ENCODE measurements around the gene COQ7. TPM values are rescaled to one million over a fixed set of nuclear protein-coding genes. Genes with fewer than 3 reads are reported as not detected.

The COQ7 gene
- total and polyA plus RNA-seq, 2 of the 4 experiments (the other 2 are of a cell fraction), result 10.9 to 13.6 TPM

GRCh38 chr16:19090916-19091315 lies 23.5 kb downstream of the COQ7 start:
- TF ChIP-seq NFE2L2 (IDR thresholded peaks at IDR 0.05; ENCODE audit: low read depth, low read length), result no peak
- no peak for TF ChIP-seq MXI1 (IDR thresholded peaks at IDR 0.05; ENCODE audit: borderline replicate concordance, low read depth, low read length)
- TF ChIP-seq SMC3 (IDR thresholded peaks at IDR 0.05; ENCODE audit: low read depth, low read length), result no peak
- no peak for TF ChIP-seq POLR2A (IDR thresholded peaks at IDR 0.05; ENCODE audit: low read depth, low read length)
- H3K4me3 ChIP-seq (ENCODE audit: insufficient read depth, low read depth, low read length), result no peak overlapping the region
- no peaks in the 10 kb centered on the region for H3K27me3 ChIP-seq (ENCODE audit: control insufficient read depth, insufficient read depth, low read length)
- H3K56ac ChIP-seq (ENCODE audit: extremely low read depth, insufficient read depth, low read length), result no peak overlapping the region
- H3K27ac ChIP-seq (ENCODE audit: insufficient read depth, low read length), result no peak overlapping the region
- no peak overlapping the region for H4K8ac ChIP-seq (ENCODE audit: low read depth in 2 of 2, low read length in 2 of 2)
- CTCF ChIA-PET, result no interaction called here
- H4K91ac ChIP-seq (ENCODE audit: insufficient read depth, low read depth, low read length), result no peak overlapping the region; the same call in 1 of the 2 replicates
- H3K9me3 ChIP-seq (ENCODE audit: control insufficient read depth, insufficient read depth, low read length), result no peaks in the 10 kb centered on the region
- peak overlapping the region; percentile 40; the same call in 1 of the 2 replicates for H2BK120ac ChIP-seq (ENCODE audit: low read depth, low read length)
- DNase-seq (no peak), ATAC-seq (ENCODE audit: low read depth) (no peak)
- H3K9me1 ChIP-seq (ENCODE audit: insufficient read depth, low read length), result peaks cover 2% of the 10 kb centered on the region
- no peak overlapping the region for H2AK9ac ChIP-seq (replicated peaks; ENCODE audit: low read depth, low read length, poor library complexity)
- peak overlapping the region; percentile 29; the same call in 1 of the 2 replicates for H3K4ac ChIP-seq (ENCODE audit: low read depth, low read length)
- in situ Hi-C loops (cut with MboI; ENCODE audit: low sequenced_read_pairs), result no loop called here
- no peak overlapping the region for H3K23ac ChIP-seq (ENCODE audit: low read depth, low read length)
- no peak overlapping the region for H3K9ac ChIP-seq (ENCODE audit: low read depth, low read length)
- no peak overlapping the region; the same call in 2 of the 3 replicates for H2BK15ac ChIP-seq (ENCODE audit: low read depth, low read length)
- POLR2A ChIA-PET (ENCODE audit: unreplicated experiment), result no interaction called here
- no peak overlapping the region for H4K5ac ChIP-seq (ENCODE audit: low read depth, low read length)
- H3K14ac ChIP-seq (replicated peaks; ENCODE audit: low read depth, low read length), result no peak overlapping the region
- dilution Hi-C loops (cut with HindIII; ENCODE audit: low sequenced_read_pairs, unreplicated experiment), result no loop called here
- H2BK20ac ChIP-seq (ENCODE audit: low read depth, low read length), result peak overlapping the region; percentile 38; the same call in 1 of the 2 replicates
- intact Hi-C loops (cut with micrococcal nuclease), result no loop called here
- H3K79me1 ChIP-seq (ENCODE audit: low read depth in 1 of 2, low read length in 2 of 2), result no peaks in the 10 kb centered on the region
- no peak overlapping the region for H2AFZ ChIP-seq (replicated peaks; ENCODE audit: low read length, poor library complexity)
- H3K4me1 ChIP-seq (ENCODE audit: control insufficient read depth, insufficient read depth, low read length), result peaks cover 4% of the 10 kb centered on the region; the same call in 1 of the 2 replicates
- H3K36me3 ChIP-seq (ENCODE audit: control insufficient read depth, insufficient read depth, low read length), result no peaks in the 10 kb centered on the region
- H3K4me2 ChIP-seq (ENCODE audit: low read depth, low read length), result no peak overlapping the region
- H4K20me1 ChIP-seq (ENCODE audit: insufficient read depth, low read length), result no peaks in the 10 kb centered on the region
- H2BK5ac ChIP-seq (ENCODE audit: low read depth, low read length, poor library complexity, severe bottlenecking), result no peak overlapping the region
- H2AK5ac ChIP-seq (ENCODE audit: low read depth, low read length), result peak overlapping the region; percentile 54; the same call in 1 of the 2 replicates
- no TSS peak for BruUV-seq (replicated peaks)
- H3K18ac ChIP-seq (ENCODE audit: low read depth, low read length), result no peak overlapping the region
- 100% methylated on average over 3 of the region's 6 CpGs; no CpG with 5 or more reads in 1 of the 2 experiments for WGBS, 2 experiments (ENCODE audit: extremely low coverage in 2 of 2, insufficient read length in 1 of 2)
